CD4-positive, alpha-beta T cell (primary cell): Measurements from ENCODE around the gene CDV3. TPM values are rescaled to one million over a fixed set of nuclear protein-coding genes. Genes with fewer than 3 reads are reported as not detected.
"Not testable (repeated sequence)": the region's sequence is repeated elsewhere in the genome, so short reads cannot be mapped to it uniquely, and the experiment has no call there.

ENCODE experiments used
- ATAC-seq: fragments of 200-7000 bp; cut with Tn5 transposase; one replicate; pipeline ENCODE4 v1.10.0; 2022; ENCODE audit warnings: mild to moderate bottlenecking; ENCODE audit not compliant: poor library complexity
- CTCF ChIA-PET: fragments of 350-600 bp; sonication (Branson Sonifier 250); formaldehyde crosslinking; loops from one replicate; lab custom pipeline; 2021; ENCODE audit warnings: antibody characterized with exemption, inconsistent platforms; lab: Charles Lee
- POLR2A ChIA-PET: fragments of 350-600 bp; sonication (Branson Sonifier 250); formaldehyde crosslinking; loops from one replicate; lab custom pipeline; 2021; ENCODE audit warnings: antibody characterized with exemption, inconsistent platforms; lab: Charles Lee
- DNase-seq, 14 experiments: peaks; one replicate each; pipeline ENCODE4 v3.0.0-alpha.2; 2013 to 2020; ENCODE audit warnings: mixed read lengths in 2 of 14
- H3K27ac ChIP-seq, 2 donors: one replicate each; pipeline versions ENCODE4 v1.5.1 to v1.7.0; 2013; ENCODE audit warnings: low read length in 2 of 2, low read depth in 1 of 2, mild to moderate bottlenecking in 1 of 2
- H3K27me3 ChIP-seq, 2 experiments: 1 replicate in 1 of 2; 2 replicates in 1 of 2; pipeline versions ENCODE4 v1.6.1 to v1.7.0; 2013; ENCODE audit warnings: low read length in 2 of 2, control low read depth in 1 of 2, mild to moderate bottlenecking in 1 of 2, moderate library complexity in 1 of 2; ENCODE audit not compliant: insufficient read depth in 2 of 2, control insufficient read depth in 1 of 2
- H3K36me3 ChIP-seq: one replicate; pipeline ENCODE4 v1.6.1; 2013; ENCODE audit warnings: low read length, control low read depth; ENCODE audit not compliant: insufficient read depth
- H3K4me1 ChIP-seq: one replicate; pipeline ENCODE4 v1.6.1; 2013; ENCODE audit warnings: low read length, control low read depth; ENCODE audit not compliant: insufficient read depth
- H3K4me3 ChIP-seq: one replicate; pipeline ENCODE4 v1.5.1; 2013; ENCODE audit warnings: mild to moderate bottlenecking, low read length, moderate library complexity
- H3K9me3 ChIP-seq, 2 experiments: 1 replicate in 1 of 2; 2 replicates in 1 of 2; pipeline versions ENCODE4 v1.6.1 to v1.7.0; 2013; ENCODE audit warnings: low read length in 2 of 2, mild to moderate bottlenecking in 2 of 2, control low read depth in 1 of 2, moderate library complexity in 1 of 2; ENCODE audit not compliant: control insufficient read depth in 1 of 2, insufficient read depth in 1 of 2
- H3K27ac Mint-ChIP-seq: one replicate; pipeline ENCODE4 v1.8.0; 2020; ENCODE audit warnings: mixed read lengths
- H3K27me3 Mint-ChIP-seq: one replicate; pipeline ENCODE4 v1.8.0; 2021; ENCODE audit warnings: mixed read lengths
- H3K36me3 Mint-ChIP-seq: one replicate; pipeline ENCODE4 v1.8.0; 2021; ENCODE audit warnings: low read depth, mixed read lengths
- H3K4me1 Mint-ChIP-seq: one replicate; pipeline ENCODE4 v1.8.0; 2021; ENCODE audit warnings: low read depth, mixed read lengths
- H3K4me3 Mint-ChIP-seq: one replicate; pipeline ENCODE4 v1.8.0; 2020; ENCODE audit warnings: mild to moderate bottlenecking, mixed read lengths
- H3K9me3 Mint-ChIP-seq: one replicate; pipeline ENCODE4 v1.8.0; 2020; ENCODE audit warnings: mixed read lengths
- intact Hi-C, 2 experiments: fragments of 100-400 bp; cut with DNase I in 1 of 2; cut with micrococcal nuclease in 1 of 2; formaldehyde crosslinking; loops; one replicate each; pipeline versions ENCODE4 v1.15.1 to v1.9.0; 2023 to 2025; cut with DNase I, micrococcal nuclease
- total RNA-seq, 174 experiments: library from RNA in 2 of 174; stranded (reverse) in 2 of 174; gene quantifications; one replicate each; pipeline ENCODE4 v1.2.3 and lab custom pipeline; 2021 to 2026
- TF ChIP-seq, protein P1 (sequence below): fragments of 200-600 bp; IDR thresholded peaks from one replicate; pipeline ENCODE4 v1.8.0; 2022; ENCODE audit warnings: antibody characterized with exemption, mild to moderate bottlenecking

The CDV3 gene
- total RNA-seq, 2 experiments from 2014 or later: 206 to 228 TPM

DNA sequence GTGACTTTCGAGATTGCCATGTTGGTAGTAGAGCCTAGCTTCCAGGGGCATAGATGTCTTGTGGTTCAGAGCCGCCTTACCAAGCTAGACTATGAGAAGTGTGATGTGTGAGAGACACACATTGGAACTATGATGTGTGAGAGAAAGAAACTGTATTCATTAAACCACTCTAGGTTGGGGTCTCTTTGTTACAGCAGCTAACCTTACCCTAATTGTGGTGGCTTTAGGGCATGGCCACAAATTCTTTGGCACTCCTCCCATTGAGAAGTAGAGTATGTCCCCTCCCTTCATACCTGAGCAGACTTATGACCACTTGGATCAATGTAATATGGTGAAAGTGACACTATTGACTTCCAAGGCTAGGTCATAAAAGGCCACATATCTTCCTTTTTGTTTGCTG, 35.3 kb upstream of the CDV3 start:
- no peak overlapping the region for H3K27ac Mint-ChIP-seq
- TF ChIP-seq, protein P1, sequence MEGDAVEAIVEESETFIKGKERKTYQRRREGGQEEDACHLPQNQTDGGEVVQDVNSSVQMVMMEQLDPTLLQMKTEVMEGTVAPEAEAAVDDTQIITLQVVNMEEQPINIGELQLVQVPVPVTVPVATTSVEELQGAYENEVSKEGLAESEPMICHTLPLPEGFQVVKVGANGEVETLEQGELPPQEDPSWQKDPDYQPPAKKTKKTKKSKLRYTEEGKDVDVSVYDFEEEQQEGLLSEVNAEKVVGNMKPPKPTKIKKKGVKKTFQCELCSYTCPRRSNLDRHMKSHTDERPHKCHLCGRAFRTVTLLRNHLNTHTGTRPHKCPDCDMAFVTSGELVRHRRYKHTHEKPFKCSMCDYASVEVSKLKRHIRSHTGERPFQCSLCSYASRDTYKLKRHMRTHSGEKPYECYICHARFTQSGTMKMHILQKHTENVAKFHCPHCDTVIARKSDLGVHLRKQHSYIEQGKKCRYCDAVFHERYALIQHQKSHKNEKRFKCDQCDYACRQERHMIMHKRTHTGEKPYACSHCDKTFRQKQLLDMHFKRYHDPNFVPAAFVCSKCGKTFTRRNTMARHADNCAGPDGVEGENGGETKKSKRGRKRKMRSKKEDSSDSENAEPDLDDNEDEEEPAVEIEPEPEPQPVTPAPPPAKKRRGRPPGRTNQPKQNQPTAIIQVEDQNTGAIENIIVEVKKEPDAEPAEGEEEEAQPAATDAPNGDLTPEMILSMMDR: no peak
- peaks cover 2% of the 10 kb centered on the region for H3K9me3 Mint-ChIP-seq
- ChIA-PET POLR2A (interaction anchor here (1.6 kb wide), 1 partner anchor 35 kb away, joined by 4 read pairs; the partner anchor contains the start of gene CDV3), CTCF (no interaction called here)
- intact Hi-C loops: no loop called here
- DNase-seq (no peak), ATAC-seq (no peak)
- no peaks in the 10 kb centered on the region for H3K4me1 Mint-ChIP-seq
- no peak overlapping the region for H3K27ac ChIP-seq
- no peak overlapping the region for H3K4me3 ChIP-seq
- no peaks in the 10 kb centered on the region for H3K27me3 Mint-ChIP-seq
- H3K36me3 ChIP-seq: no peaks in the 10 kb centered on the region
- H3K27me3 ChIP-seq: no peaks in the 10 kb centered on the region
- peaks cover 0 to 4% of the 10 kb centered on the region in 2 experiments for H3K9me3 ChIP-seq
- H3K4me3 Mint-ChIP-seq: no peak overlapping the region
- H3K36me3 Mint-ChIP-seq: no peaks in the 10 kb centered on the region
- no peaks in the 10 kb centered on the region for H3K4me1 ChIP-seq

GRCh38 chr3:133540896-133541674, 32.4 kb upstream of the CDV3 start:
- CTCF ChIA-PET: interaction anchor here (0.6 kb wide), 1 partner anchor 926 kb away, joined by 3 read pairs; no protein-coding TSS in a partner anchor
- no peak overlapping the region for H3K27ac Mint-ChIP-seq

DNA sequence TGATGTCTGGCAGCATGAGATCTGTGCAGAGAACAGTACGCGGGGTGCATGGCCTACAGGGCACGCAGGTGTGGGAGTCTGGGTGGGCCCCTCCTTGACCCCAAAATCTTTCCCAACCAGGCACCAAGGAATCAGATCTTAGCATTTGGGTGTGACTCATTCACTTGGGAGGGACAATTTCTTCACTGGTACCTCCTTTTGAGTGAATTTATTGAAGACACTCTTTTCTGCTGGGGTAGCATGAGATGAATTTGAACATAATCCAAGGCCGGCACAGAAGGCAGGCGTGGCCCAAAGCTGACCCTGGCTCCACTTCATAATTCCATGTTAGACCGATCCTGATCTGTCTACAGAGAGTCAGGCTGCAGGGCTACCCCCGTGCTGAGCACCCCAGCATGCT, 30.6 kb upstream of the CDV3 start:
- Mint-ChIP-seq H3K27me3 (no peaks in the 10 kb centered on the region), H3K4me3 (no peak overlapping the region), H3K27ac (no peak overlapping the region), H3K9me3 (peaks cover 2% of the 10 kb centered on the region), H3K36me3 (no peaks in the 10 kb centered on the region), H3K4me1 (no peaks in the 10 kb centered on the region)
- ChIA-PET CTCF (no interaction called here), POLR2A (no interaction called here)
- ATAC-seq: no peak
- intact Hi-C loops: no loop called here
- peaks cover 0 to 4% of the 10 kb centered on the region in 2 experiments for H3K9me3 ChIP-seq
- no peaks in the 10 kb centered on the region for H3K27me3 ChIP-seq
- no peak overlapping the region for H3K4me3 ChIP-seq
- TF ChIP-seq, protein P1: no peak
- H3K4me1 ChIP-seq: no peaks in the 10 kb centered on the region
- DNase-seq: no peak
- H3K36me3 ChIP-seq: no peaks in the 10 kb centered on the region
- H3K27ac ChIP-seq: no peak overlapping the region

More at GRCh38 chr3:133540896-133541674, 32.4 kb upstream of the CDV3 start:
- no peak overlapping the region for H3K4me3 Mint-ChIP-seq
- peak in 2 of 14 experiments; percentile 7 to 19 for DNase-seq
- ATAC-seq: no peak
- TF ChIP-seq, protein P1: no peak
- Histone ChIP-seq H3K9me3 (peaks cover 0 to 4% of the 10 kb centered on the region in 2 experiments), H3K27ac (no peak overlapping the region), H3K4me3 (no peak overlapping the region), H3K27me3 (no peaks in the 10 kb centered on the region), H3K36me3 (no peaks in the 10 kb centered on the region), H3K4me1 (no peaks in the 10 kb centered on the region)
- POLR2A ChIA-PET: no interaction called here
- H3K9me3 Mint-ChIP-seq: peaks cover 2% of the 10 kb centered on the region
- intact Hi-C loops: no loop called here
- H3K36me3 Mint-ChIP-seq: no peaks in the 10 kb centered on the region
- no peaks in the 10 kb centered on the region for H3K4me1 Mint-ChIP-seq
- H3K27me3 Mint-ChIP-seq: no peaks in the 10 kb centered on the region

DNA sequence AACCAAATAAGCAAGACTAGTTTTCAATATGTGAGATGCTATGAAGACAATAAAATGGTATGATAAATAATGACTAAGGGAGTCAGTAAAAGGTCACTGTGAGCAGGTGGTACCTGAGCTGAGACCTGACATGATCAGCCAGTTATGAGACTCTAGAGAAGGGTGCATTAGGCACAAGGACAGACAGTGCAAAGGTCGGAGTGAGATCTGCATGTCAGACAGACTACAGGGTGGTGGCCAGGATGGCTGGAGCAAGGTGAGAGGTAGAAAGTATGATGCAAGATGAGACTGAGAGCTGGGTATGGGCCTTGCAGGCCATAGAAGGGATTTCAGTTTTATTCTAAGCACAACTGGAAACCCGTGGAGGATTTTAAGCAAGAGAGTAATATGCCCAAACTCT, 28.5 kb upstream of the CDV3 start:
- H3K36me3 ChIP-seq, H3K4me1 Mint-ChIP-seq, H3K27me3 ChIP-seq, H3K9me3 Mint-ChIP-seq, POLR2A ChIA-PET, CTCF ChIA-PET, DNase-seq, H3K4me3 ChIP-seq, H3K4me3 Mint-ChIP-seq, H3K9me3 ChIP-seq, H3K27ac Mint-ChIP-seq, ATAC-seq, H3K27ac ChIP-seq, H3K4me1 ChIP-seq, H3K27me3 Mint-ChIP-seq, H3K36me3 Mint-ChIP-seq, intact Hi-C loops: not testable (repeated sequence)
